ENCODE data around the gene IL24. TPM values are rescaled to one million over a fixed set of nuclear protein-coding genes. Genes with fewer than 3 reads are reported as not detected.

The IL24 gene
- total RNA-seq, 1 donor from 2014 or later: not detected

DNA sequence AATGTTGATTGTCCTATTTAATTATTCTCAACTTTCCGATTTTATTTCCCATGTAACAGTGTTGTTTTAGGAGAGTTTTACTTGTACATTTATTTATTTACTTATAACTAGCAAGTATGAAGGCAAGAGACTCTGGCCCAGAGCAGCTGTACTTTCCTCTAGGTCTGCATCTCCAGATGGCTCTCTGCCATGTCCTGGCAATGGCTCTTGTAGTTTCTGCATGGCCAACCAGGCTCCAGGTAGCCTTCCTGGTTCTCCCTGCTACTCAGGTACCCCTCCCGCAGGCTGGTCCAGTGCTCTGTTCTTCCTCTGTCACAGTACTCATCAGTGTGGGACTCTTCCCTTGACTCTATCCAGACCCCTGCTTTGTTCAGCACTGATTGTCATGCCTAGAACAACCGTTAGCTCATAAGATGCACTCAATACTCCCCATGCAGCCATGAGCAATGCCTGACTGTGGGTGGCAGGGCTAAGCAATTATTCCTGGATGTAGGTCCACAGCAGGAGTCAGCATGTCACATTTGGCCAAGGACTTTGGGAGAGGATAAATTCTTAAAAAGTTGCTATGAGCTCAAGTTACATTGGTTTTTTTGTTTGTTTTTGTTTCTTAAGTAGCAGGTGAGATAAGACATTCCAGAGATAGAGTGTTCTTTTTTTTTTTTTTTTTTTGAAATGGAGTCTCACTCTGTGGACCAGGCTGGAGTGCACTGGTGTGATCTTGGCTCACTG, 42.7 kb upstream of the IL24 start:
- DNase-seq: no peak
- no peak overlapping the region for H3K27ac Mint-ChIP-seq
- ATAC-seq (ENCODE audit: low read depth): no peak
- peaks cover 2% of the 10 kb centered on the region for H3K27me3 Mint-ChIP-seq
- no peaks in the 10 kb centered on the region for H3K36me3 Mint-ChIP-seq (ENCODE audit: low read depth)
- intact Hi-C loops (cut with micrococcal nuclease): loop anchor here (5.0 kb wide), 1 partner anchor 217 kb away; the partner anchor contains the start of gene DYRK3
- ChIA-PET CTCF (no interaction called here), POLR2A (interaction anchor here (0.6 kb wide), 1 partner anchor 85 kb away, joined by 4 read pairs; no protein-coding TSS in a partner anchor)
- no peak for TF ChIP-seq CTCF (IDR thresholded peaks at IDR 0.05)
- H3K4me1 Mint-ChIP-seq: peaks cover 6% of the 10 kb centered on the region
- H3K9me3 Mint-ChIP-seq: peaks cover 3% of the 10 kb centered on the region
- H3K4me3 Mint-ChIP-seq: no peak overlapping the region

- Mint-ChIP-seq H3K4me3 (no peak overlapping the region), H3K27me3 (peaks cover 6% of the 10 kb centered on the region), H3K4me1 (peaks cover 6% of the 10 kb centered on the region), H3K36me3 (ENCODE audit: low read depth) (no peaks in the 10 kb centered on the region), H3K9me3 (peaks cover 3% of the 10 kb centered on the region), H3K27ac (no peak overlapping the region)
- DNase-seq (no peak), ATAC-seq (ENCODE audit: low read depth) (no peak)
- ChIA-PET CTCF (interaction anchor here (0.6 to 3.5 kb wide), 7 partner anchors 9 to 127 kb away, joined by 3 to 23 read pairs (median 10); partner anchors contain the start of gene IL20), POLR2A (no interaction called here)
- intact Hi-C loops (cut with micrococcal nuclease): loop anchor here (1.0 to 5.0 kb wide), 6 partner anchors 57 to 219 kb away; partner anchors contain the start of gene DYRK3
- no peak for TF ChIP-seq CTCF (IDR thresholded peaks at IDR 0.05)
These were observed 41.4 kb upstream of the IL24 start for GRCh38 chr1:206855859-206856258.

GRCh38 chr1:206856674-206857464, 40.4 kb upstream of the IL24 start:
- Mint-ChIP-seq H3K27me3 (peaks cover 12% of the 10 kb centered on the region), H3K4me3 (no peak overlapping the region), H3K9me3 (peaks cover 3% of the 10 kb centered on the region), H3K4me1 (peaks cover 6% of the 10 kb centered on the region), H3K27ac (no peak overlapping the region), H3K36me3 (ENCODE audit: low read depth) (no peaks in the 10 kb centered on the region)
- CTCF ChIA-PET: interaction anchor here (0.6 to 3.5 kb wide), 11 partner anchors 8 to 126 kb away, joined by 3 to 23 read pairs (median 6); partner anchors contain the start of gene IL20
- peak; percentile 78 for ATAC-seq (ENCODE audit: low read depth)
- intact Hi-C loops (cut with micrococcal nuclease): loop anchor here (1.0 to 5.0 kb wide), 6 partner anchors 56 to 220 kb away; partner anchors contain the start of gene DYRK3
- TF ChIP-seq CTCF (IDR thresholded peaks at IDR 0.05): no peak
- POLR2A ChIA-PET: no interaction called here
- no peak for DNase-seq

- DNase-seq (no peak), ATAC-seq (ENCODE audit: low read depth) (no peak)
- CTCF ChIA-PET: interaction anchor here (1.0 to 1.6 kb wide), 3 partner anchors 52 to 123 kb away, joined by 3 to 4 read pairs (median 3); no protein-coding TSS in a partner anchor
- intact Hi-C loops (cut with micrococcal nuclease): loop anchor here (5.0 kb wide), 1 partner anchor 222 kb away; the partner anchor contains the start of gene DYRK3
- H3K36me3 Mint-ChIP-seq (ENCODE audit: low read depth): no peaks in the 10 kb centered on the region
- POLR2A ChIA-PET: interaction anchor here (0.6 kb wide), 1 partner anchor 30 kb away, joined by 6 read pairs; no protein-coding TSS in a partner anchor
- H3K4me1 Mint-ChIP-seq: peaks cover 6% of the 10 kb centered on the region
- H3K9me3 Mint-ChIP-seq: no peaks in the 10 kb centered on the region
- no peak for TF ChIP-seq CTCF (IDR thresholded peaks at IDR 0.05)
- no peak overlapping the region for H3K4me3 Mint-ChIP-seq
- H3K27ac Mint-ChIP-seq: no peak overlapping the region
- peaks cover 20% of the 10 kb centered on the region for H3K27me3 Mint-ChIP-seq
These were observed 38.1 kb upstream of the IL24 start for GRCh38 chr1:206859082-206859521.
